H1 (cell line): ENCODE data around the gene ZDHHC8. TPM values are rescaled to one million over a fixed set of nuclear protein-coding genes. Genes with fewer than 3 reads are reported as not detected.

Source experiments
- CREB1 ChIP-seq: IDR thresholded peaks from 2 replicates; pipeline ENCODE4 v1.6.1; 2012; ENCODE audit warnings: inconsistent platforms
- EZH2 ChIP-seq: fragments of 200-600 bp; sonication (generic); IDR thresholded peaks from 2 replicates; pipeline ENCODE4 v1.7.1; 2012; ENCODE audit warnings: low read depth, mild to moderate bottlenecking, moderate library complexity, low read length, inconsistent platforms; ENCODE audit not compliant: severe bottlenecking
- KDM4A ChIP-seq: IDR thresholded peaks from one replicate; pipeline ENCODE4 v1.7.1; 2012; ENCODE audit warnings: low read depth, mild to moderate bottlenecking, moderate library complexity, low read length, inconsistent platforms; ENCODE audit not compliant: severe bottlenecking
- polyA plus RNA-seq, 7 experiments: library from polyadenylated mRNA; depleted of rRNA in 3 of 7; stranded (reverse) in 5 of 7; unstranded in 2 of 7; fragments of >200 nt in 5 of 7; fragments of 200-250 nt in 2 of 7; gene quantifications; 1 replicate in 5 of 7; 2 replicates in 1 of 7; 4 replicates in 1 of 7; pipeline versions ENCODE4 v1.2.1 to v1.2.3, GENCODE V29; 2011 to 2013; ENCODE audit warnings: missing spikeins in 2 of 7, mixed read lengths in 2 of 7
- total RNA-seq: library from RNA; stranded (reverse); fragmentation: NEBNext Ultra II Directional; extraction: Animal tissue kit (Norgen Biotek cat#: 25700); gene quantifications from 2 replicates; pipeline ENCODE4 v1.2.1, GENCODE V29; 2021

Gene ZDHHC8
- total and polyA plus RNA-seq, 2 of the 8 experiments (the other 6 are each of a cell fraction or from before 2014, with no cell fraction given): 18.6 to 65.6 TPM

- TF ChIP-seq EZH2: no peak
- TF ChIP-seq KDM4A: no peak
- TF ChIP-seq CREB1: no peak
These were observed 44.8 kb upstream of the ZDHHC8 start (continued) for GRCh38 chr22:20086763-20087162.
